Midbrain (tissue), 1 donor: Measurements from ENCODE around the gene DHRS12.

Experiments
- DNase-seq: peaks from one replicate; lab custom pipeline; 2025; lab: John Stamatoyannopoulos, UW

The DHRS12 gene

GRCh38 chr13:51759240-51759639 is 44.7 kb downstream of the DHRS12 start:
- DNase-seq: no peak

DNA sequence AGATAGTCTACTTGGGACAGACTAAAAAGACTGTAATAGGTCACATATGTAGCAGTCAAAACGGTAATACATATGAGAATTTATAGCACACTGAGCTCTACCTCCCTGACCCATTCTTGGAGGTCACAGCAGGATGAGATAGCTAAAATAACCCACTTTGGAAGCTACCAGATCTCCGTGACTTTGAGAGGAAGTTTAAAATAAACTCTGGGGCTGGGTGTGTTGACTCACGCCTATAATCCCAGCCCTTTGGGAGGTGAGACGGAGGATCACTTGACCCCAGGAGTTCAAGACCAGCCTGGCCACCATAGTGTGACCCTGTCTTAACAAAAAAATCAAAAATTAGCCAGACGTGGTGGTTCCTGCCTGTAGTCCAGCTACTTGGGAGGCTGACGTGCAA is 45.3 kb downstream of the DHRS12 start:
- no peak for DNase-seq

DNA sequence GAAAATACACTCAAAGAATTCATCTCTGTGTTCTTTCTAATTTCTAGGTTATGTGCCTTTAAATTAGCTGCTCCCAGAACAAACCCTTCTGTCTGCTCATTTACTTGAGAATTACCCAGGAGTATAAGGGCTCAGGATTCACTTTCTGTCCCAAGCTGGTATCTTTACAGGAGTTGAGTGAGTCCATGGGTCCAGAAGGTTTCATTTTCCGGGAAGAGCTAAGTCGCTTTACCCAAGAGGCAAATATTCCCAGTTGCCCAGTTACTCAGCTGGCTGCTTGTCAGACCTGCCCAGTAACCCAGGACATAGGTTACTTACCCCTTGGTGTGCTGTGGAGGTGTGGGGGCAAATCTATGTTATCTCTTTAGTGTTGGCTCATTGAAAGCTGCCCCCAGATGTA is 47.3 kb downstream of the DHRS12 start:
- DNase-seq: no peak

DNA sequence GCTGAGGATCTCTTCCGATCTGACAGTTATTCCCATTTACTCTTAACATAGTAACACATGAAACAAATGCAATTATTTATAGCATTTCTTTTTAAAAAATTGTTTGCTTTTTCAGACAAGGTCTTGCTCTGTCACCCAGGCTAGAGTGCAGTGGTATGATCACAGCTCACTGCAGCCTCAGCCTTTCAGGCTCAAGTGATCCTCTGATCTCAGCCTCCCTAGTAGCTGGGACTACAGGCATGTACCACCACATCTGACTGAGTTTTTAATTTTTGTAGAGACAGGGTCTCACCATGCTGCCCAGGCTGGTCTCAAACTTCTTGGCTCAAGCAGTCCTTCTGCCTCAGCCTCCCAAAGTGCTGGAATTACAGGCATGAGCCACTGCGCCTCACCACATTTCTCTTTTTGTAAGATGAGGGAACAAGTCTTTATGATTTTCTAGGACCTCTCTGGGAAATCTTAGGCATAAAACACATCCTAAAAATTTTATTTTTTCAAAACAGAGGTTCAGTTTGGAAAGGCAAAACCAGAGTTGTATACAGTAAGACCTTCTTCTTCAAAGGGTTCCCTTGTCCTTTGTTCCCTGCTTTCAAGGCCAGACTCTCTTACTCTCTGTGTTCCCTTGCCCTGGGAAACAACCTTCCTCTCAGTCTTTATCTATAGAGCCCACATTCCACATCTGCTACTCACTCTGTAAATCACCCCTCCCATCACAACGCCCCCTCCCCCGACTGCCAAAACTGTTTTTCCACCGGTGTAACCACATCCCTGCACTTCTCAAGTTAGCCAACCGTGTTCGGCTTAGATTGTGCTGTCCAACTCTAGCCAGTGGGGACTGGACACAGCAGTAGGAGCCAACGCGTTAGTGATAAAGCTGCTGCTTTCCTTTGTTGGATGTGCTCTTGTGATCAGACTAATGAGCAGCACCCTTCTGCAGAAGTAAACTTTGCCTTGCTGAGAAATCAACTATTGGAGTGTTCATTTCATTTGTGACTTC is 56.2 kb downstream of the DHRS12 start:
- DNase-seq: no peak

- DNase-seq: no peak
These were observed 57.2 kb downstream of the DHRS12 start for GRCh38 chr13:51746802-51747201.

DNA sequence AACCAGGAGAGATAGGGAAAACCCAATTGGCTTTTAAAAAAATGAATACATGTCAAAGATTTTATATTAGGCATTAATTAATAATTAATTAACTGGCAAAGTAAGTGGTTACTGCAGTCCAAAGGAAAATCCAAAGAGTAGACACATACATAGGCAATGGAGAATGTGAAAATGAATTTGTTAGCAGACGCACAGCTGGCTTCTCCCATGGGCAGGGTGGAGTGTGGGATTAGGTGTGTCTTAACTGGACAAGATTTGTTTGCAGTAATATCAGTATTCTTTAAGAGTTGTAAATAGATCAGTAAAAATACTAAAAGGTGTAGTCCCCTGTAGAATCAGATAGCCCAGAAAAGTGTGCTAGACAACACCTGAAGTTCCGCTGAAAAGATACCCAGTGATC is 58.7 kb downstream of the DHRS12 start:
- DNase-seq: no peak

DNA sequence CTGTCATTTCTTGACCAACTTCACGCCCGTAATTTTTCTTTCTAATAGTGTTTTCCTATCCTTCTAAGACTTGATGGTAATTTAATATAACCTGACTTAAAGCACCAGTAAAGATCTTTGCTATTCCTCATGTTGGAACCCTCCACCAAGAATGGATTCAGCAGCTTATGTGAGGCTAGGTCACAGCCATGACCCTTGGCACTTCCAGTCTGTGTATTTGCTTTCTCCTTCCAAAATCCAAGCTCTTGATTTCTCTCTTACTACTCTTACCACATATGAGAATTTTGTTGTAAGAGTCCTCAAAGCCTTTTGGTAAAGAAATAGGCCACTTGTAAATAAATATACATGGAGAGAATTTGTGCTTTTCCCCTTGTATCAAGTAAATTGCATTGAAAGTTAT is 61.4 kb downstream of the DHRS12 start:
- no peak for DNase-seq

GRCh38 chr13:51742031-51742430 is 61.9 kb downstream of the DHRS12 start:
- no peak for DNase-seq

GRCh38 chr13:51740698-51741097 is 63.3 kb downstream of the DHRS12 start:
- DNase-seq: no peak

- DNase-seq: no peak
These were observed 64.8 kb downstream of the DHRS12 start for GRCh38 chr13:51739027-51739764.

DNA sequence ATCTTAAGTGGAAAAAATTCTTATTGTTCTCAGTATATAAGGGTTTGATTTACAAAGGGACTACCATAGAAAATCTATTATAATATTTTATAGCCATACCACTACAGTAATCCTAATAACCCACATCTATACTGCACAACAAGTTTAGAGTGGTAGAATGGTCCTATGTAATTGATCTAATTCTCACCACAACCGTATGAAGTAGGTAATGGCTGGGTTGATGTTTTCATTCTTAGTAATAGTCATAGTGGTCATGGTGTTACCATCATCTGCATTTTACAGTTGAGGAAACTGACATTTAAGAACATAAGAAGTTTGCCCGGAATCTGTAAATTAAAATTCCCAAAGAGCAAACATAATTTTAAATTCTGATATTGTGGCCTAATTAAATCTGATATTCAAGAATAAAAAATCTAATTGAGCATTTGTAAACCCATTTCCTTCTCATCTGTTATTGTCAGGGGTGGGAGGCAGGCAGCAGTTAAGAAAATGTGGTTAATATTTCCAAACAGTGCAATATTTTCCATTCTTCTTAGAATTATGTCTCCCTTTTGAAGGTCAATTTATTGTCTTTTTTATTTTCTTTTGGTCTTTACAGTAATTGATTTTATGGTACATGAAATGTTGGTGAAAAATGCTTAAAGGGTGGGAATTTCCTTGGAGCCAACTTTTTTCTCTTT is 65.6 kb downstream of the DHRS12 start:
- DNase-seq: no peak

GRCh38 chr13:51737609-51738008 is 66.4 kb downstream of the DHRS12 start:
- no peak for DNase-seq

DNA sequence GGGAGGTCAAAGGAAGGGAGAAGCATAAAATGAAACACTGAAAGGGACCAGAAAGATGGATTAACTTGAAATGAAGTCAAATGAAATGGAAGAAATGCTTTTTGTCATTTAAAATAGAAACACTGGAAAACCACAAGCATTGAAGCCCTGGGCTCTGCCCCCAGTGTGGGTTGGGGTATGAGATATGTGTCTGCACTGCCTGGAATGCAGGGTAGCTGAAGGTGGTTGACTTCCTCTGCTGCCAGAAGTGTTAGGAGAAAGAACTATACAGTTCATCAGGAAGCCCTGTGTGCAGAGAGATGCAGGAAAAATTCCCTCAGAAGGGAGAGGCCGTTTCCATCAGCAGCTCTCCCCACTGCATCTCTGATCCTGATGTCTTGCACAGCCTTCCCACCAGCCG is 69.2 kb downstream of the DHRS12 start:
- DNase-seq: no peak

DNA sequence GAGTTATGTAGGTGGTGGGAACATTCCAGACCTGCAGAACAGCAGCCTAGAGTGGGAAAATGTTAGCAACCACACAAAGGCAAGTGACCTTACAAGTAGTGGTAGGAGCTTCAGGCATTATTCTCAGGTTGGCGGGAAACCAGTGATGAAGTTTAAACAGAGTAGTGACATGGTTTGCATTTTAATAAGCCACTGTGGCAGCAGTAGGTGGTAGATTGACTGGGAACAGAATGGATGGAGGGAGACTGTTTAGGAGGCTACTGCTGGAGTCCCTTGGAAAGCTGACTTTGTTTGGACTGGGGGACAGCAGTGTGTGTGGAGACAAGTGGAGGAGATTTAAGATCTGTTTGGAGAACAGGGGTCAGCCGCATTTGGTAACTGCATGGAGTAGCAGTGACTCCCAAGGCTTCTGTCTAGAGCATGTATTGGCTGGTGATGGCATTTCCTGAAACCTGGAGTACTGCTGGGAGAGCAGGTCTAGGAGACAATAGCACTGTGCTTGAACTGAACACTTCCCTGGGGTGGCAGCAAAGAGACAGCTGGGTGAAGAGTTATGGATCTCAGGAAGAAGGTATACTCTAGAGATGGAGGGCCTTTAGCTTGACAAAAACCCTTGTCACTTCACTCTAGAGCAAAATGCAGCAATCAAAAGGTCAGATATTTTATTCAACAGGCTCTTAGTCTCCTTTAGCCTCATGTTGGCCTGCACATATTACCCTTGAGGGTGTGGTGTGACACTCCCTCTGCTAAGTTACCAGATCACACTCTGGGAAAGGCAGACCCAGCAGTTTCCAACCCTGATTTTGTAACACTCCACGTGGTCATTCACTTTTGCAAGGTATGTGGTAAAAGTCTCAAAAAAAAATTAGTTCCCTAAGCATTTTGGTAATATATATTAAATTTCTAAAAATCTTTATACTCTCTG is 70.3 kb downstream of the DHRS12 start:
- DNase-seq: no peak

DNA sequence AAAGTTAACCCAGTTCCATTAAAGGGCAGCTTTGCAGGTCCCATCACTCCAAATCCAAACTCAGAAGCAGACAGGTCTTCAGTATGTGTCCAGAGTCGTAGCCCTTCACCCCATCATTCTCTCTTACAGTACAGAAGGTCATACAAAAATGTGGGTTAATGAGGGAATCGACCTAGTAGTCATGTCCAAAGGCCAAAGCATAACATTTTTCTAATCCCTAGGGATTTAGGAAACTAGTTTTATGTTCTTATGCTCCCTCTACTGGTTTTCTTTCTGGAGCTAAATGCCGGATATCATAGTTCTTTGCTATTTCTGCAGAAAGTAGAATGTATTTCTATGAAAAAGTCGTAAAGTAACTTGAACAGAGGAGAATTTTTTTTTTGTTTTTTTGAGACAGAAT is 72.2 kb downstream of the DHRS12 start:
- peak; percentile 77 for DNase-seq

GRCh38 chr13:51730927-51731326 is 73.0 kb downstream of the DHRS12 start:
- no peak for DNase-seq

- no peak for DNase-seq
These were observed 74.0 kb downstream of the DHRS12 start for GRCh38 chr13:51729866-51730553.

GRCh38 chr13:51728972-51729371 is 75.0 kb downstream of the DHRS12 start:
- no peak for DNase-seq

DNA sequence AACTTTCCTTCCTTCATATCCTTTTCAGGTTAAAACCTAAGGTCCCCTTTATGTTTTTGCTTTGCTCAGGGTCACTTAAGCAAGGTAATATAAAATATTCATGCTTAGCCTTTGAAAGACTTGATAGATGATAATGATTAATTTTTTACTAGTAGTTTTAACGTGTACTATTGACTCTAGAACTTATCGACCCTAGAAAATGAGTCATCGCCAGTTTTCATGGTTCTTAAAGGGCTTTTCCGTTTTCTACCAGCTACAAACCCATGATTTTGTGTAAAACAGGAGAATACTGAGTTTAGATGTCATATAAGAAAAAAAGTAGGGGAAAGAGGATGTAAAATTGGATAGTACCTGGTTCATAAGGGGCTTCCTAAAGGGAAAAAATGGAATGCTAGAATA is 75.7 kb downstream of the DHRS12 start:
- no peak for DNase-seq

GRCh38 chr13:51727634-51728274 is 76.2 kb downstream of the DHRS12 start:
- peak; percentile 53 for DNase-seq
